HG03378 (cell line): ENCODE measurements around the gene AKAP8L.
A peak's percentile ranks its signal among the peaks of the same experiment; 100 is the strongest.

Experiments used
- ATAC-seq: cut with Tn5 transposase; IDR thresholded peaks from one replicate; pipeline ENCODE4 v1.9.1; 2021; ENCODE audit warnings: mild to moderate bottlenecking, moderate library complexity; ENCODE audit not compliant: unreplicated experiment

The AKAP8L gene

GRCh38 chr19:15433519-15434069 lies 14.8 kb upstream of the AKAP8L start:
- ATAC-seq: peak; percentile 13

- peak; percentile 42 for ATAC-seq
These were observed 14.1 kb upstream of the AKAP8L start for GRCh38 chr19:15432629-15433518.

GRCh38 chr19:15432018-15432494 lies 13.3 kb upstream of the AKAP8L start:
- ATAC-seq: no peak

GRCh38 chr19:15431396-15432017 lies 12.7 kb upstream of the AKAP8L start:
- no peak for ATAC-seq

GRCh38 chr19:15430526-15431120 lies 11.8 kb upstream of the AKAP8L start:
- ATAC-seq: no peak

GRCh38 chr19:15429825-15430467 lies 11.2 kb upstream of the AKAP8L start:
- ATAC-seq: no peak

- no peak for ATAC-seq
These were observed 10.4 kb upstream of the AKAP8L start for GRCh38 chr19:15428956-15429824.

GRCh38 chr19:15427991-15428471 lies 9.2 kb upstream of the AKAP8L start:
- ATAC-seq: no peak

- no peak for ATAC-seq
These were observed 8.5 kb upstream of the AKAP8L start for GRCh38 chr19:15427350-15427700.

GRCh38 chr19:15426485-15427349 lies 7.9 kb upstream of the AKAP8L start:
- ATAC-seq: no peak

- no peak for ATAC-seq
These were observed 6.6 kb upstream of the AKAP8L start for GRCh38 chr19:15425321-15425950.

GRCh38 chr19:15424692-15425272 lies 6.0 kb upstream of the AKAP8L start:
- no peak for ATAC-seq

GRCh38 chr19:15424121-15424520 lies 5.3 kb upstream of the AKAP8L start:
- ATAC-seq: no peak

- ATAC-seq: no peak
These were observed 4.3 kb upstream of the AKAP8L start for GRCh38 chr19:15423130-15423529.

GRCh38 chr19:15422296-15423075 lies 3.7 kb upstream of the AKAP8L start:
- ATAC-seq: no peak

- ATAC-seq: no peak
These were observed 3.0 kb upstream of the AKAP8L start for GRCh38 chr19:15421721-15422260.

GRCh38 chr19:15421136-15421695 lies 2.4 kb upstream of the AKAP8L start:
- ATAC-seq: no peak
